Fibroblast of the aortic adventitia (primary cell): Measurements from ENCODE around the gene ANO6. TPM values are rescaled to one million over a fixed set of nuclear protein-coding genes. Genes with fewer than 3 reads are reported as not detected.

Experiments used
- DNase-seq: peaks from one replicate; pipeline ENCODE4 v3.0.0-alpha.2; 2010; ENCODE audit warnings: low read depth
- H3K4me3 ChIP-seq: 2 replicates; pipeline ENCODE4 v1.5.1; 2011; ENCODE audit warnings: low read depth, mild to moderate bottlenecking, control low read depth, low read length, moderate library complexity
- total RNA-seq: library from RNA; depleted of rRNA; stranded (reverse); fragments of >200 nt; gene quantifications from 2 replicates; pipeline ENCODE4 v1.2.3, GENCODE V29; 2012; ENCODE audit warnings: low replicate concordance
- TF ChIP-seq, protein P1 (sequence below): IDR thresholded peaks from 2 replicates; pipeline ENCODE4 v1.5.1; 2011; ENCODE audit warnings: mild to moderate bottlenecking, low read length, control low read depth, inconsistent platforms; ENCODE audit not compliant: insufficient read depth

The ANO6 gene
- total RNA-seq, 1 donor = 81.2 TPM

DNA sequence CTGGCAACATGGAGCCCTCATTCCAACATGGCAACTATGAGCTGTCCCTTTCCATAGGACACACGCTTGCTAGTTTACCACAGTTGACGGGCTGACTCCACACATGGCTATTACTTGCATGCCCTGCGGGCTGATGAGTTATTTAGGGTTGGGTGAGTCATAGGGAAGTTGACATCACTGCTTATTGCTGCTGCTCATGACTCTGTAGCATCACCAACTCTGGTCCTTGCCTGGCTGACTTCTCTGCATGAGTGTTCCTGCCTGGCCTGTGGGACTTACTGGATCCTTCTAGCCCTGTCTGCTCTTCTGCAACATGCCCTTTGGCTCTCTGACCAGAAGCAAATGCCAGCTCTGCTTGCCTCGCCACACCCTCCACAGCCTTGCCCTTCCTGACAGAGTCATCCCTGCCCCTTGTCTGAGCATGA, 199.5 kb downstream of the ANO6 start:
- TF ChIP-seq, protein P1, sequence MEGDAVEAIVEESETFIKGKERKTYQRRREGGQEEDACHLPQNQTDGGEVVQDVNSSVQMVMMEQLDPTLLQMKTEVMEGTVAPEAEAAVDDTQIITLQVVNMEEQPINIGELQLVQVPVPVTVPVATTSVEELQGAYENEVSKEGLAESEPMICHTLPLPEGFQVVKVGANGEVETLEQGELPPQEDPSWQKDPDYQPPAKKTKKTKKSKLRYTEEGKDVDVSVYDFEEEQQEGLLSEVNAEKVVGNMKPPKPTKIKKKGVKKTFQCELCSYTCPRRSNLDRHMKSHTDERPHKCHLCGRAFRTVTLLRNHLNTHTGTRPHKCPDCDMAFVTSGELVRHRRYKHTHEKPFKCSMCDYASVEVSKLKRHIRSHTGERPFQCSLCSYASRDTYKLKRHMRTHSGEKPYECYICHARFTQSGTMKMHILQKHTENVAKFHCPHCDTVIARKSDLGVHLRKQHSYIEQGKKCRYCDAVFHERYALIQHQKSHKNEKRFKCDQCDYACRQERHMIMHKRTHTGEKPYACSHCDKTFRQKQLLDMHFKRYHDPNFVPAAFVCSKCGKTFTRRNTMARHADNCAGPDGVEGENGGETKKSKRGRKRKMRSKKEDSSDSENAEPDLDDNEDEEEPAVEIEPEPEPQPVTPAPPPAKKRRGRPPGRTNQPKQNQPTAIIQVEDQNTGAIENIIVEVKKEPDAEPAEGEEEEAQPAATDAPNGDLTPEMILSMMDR = no peak
- no peak overlapping the region for H3K4me3 ChIP-seq

DNA sequence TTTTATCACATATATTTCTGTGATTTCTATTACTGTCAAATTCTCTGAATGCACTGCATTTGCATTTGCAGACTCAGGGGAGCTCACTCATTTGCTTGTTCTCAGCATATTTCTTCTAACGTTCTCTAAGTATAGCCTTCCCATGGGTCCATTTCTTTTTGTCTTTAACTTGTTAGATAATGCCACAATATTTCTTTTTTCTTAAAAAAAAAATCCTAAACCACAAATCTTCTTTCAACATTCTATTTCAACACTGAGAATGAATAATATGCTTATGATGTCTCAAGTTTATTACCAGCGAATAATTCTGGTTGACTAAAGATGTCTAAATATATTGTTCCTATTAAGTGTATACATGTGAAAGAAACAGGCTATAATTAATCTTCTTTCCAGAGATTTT, 200.2 kb downstream of the ANO6 start:
- DNase-seq = peak; percentile 12
- TF ChIP-seq, protein P1 = no peak
- H3K4me3 ChIP-seq = no peak overlapping the region

More for the DNA sequence above, 199.5 kb downstream of the ANO6 start:
- DNase-seq = peak; percentile 97

DNA sequence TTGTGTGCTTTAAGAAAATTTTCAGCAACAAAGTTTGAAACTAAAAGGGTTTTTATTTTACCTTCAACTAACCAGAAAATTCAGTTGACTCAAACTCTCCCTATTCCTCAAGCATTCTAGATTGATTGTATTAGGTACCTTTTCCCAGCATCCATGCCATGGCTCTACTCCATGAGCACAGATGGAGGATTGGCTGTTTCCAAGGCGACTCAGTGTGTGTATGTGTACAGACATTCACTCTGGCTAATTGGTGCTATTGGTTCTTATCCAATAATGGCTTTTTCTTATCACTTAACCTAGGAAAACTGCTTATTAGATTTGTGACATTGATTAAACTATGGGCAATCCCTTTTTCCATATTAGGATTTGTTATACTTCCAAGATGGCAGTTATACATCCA, 202.6 kb downstream of the ANO6 start:
- DNase-seq = no peak
- H3K4me3 ChIP-seq = no peak overlapping the region
- TF ChIP-seq, protein P1 = no peak

DNA sequence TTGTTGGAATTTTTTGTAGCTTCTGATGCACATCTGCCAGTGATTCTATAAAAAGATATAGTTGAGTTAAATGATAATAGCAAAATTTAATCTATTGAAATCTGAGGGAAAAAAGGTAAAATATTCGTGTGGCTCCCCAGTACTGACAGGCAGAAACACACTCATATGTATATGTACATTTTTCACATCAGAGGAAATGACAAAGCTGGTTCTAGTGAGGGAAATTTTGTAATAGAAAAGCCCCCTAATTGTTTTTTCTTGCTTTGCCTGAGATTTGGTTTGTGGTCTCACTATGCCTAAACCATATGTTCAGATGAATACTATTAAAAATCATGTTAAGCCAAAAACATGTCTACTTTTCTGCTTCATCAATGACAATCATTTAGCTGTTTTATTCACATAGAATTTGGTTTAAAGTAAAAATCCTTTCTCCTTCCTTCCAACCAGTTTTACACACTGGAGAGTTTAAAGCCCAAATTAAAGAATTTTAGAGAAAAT, 203.5 kb downstream of the ANO6 start:
- no peak for DNase-seq
- TF ChIP-seq, protein P1 = no peak
- no peak overlapping the region for H3K4me3 ChIP-seq

DNA sequence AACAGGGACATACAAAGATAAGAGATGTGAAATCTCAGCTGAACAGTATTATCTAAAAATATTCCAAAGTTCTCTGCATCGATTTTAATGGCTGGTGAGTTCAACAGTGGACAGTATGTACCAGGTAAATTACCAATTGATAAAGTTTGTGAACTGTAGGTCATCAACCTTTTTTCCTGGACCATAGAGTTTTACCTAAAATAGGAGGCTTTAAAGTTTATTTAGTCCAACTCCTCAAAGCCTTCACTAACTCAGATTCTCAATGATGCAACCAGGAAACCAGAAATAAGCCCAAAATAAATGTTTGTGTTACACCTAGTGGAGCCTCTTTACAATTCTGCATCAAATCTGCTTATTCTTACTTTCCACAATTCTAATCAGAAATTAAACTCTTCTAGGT, 205.8 kb downstream of the ANO6 start:
- H3K4me3 ChIP-seq = no peak overlapping the region
- no peak for DNase-seq
- TF ChIP-seq, protein P1 = no peak

DNA sequence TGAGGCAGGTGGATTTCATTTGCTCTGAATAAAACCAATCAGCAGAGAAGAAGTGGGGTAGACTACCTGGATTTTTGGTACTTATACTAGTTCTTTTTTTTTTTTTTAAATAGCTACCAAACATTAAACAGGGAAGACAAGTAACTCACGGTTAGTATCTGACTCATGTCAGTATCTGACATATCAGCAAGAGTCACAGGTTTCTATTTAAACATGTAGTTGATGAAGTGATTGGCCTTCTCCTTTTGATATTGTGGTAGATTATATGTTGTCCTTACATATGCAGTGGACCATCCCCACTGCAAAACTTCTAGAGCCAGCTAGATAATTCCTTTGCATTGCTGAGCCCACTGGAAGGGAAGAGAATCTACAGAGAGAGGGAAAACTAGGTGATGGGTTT, 208.0 kb downstream of the ANO6 start:
- TF ChIP-seq, protein P1 = no peak
- DNase-seq = no peak
- no peak overlapping the region for H3K4me3 ChIP-seq

DNA sequence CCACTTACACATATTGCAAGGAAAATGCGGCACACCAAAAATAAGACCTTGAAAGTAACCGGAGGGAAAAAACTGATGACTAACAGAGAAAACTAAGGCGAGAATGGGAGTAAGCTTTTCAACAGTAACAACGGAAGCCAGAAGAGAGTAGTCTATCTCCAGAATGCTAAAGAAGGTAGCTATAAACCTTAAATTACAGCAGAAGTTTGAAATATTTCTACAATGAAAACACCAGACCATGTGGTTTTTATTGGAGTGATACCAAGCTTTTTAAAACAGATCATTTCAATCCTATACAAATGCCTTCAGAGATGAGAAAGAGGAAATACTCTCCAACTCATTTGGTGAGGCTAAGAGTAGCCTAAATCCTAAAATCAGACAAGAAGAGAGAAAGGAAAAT, 209.5 kb downstream of the ANO6 start:
- peak; percentile 54 for DNase-seq
- TF ChIP-seq, protein P1 = no peak
- no peak overlapping the region for H3K4me3 ChIP-seq
